Ammon's horn (tissue), 1 donor: Measurements from ENCODE around the gene ARHGAP27.
"Not testable (repeated sequence)": the region's sequence is repeated elsewhere in the genome, so short reads cannot be mapped to it uniquely, and the experiment has no call there.

Source experiments
- DNase-seq: peaks from one replicate; pipeline ENCODE4 v3.0.0-alpha.2; 2016; ENCODE audit warnings: low spot score

ARHGAP27 gene

GRCh38 chr17:45361976-45362375 is 70.7 kb downstream of the ARHGAP27 start:
- no peak for DNase-seq

GRCh38 chr17:45361451-45361850 is 71.2 kb downstream of the ARHGAP27 start:
- no peak for DNase-seq

GRCh38 chr17:45357364-45357997 is 75.2 kb downstream of the ARHGAP27 start:
- peak; percentile 11 for DNase-seq

GRCh38 chr17:45355087-45355486 is 77.6 kb downstream of the ARHGAP27 start:
- DNase-seq = no peak

GRCh38 chr17:45353043-45353442 is 79.6 kb downstream of the ARHGAP27 start:
- DNase-seq = no peak

GRCh38 chr17:45351831-45352230 is 80.8 kb downstream of the ARHGAP27 start:
- no peak for DNase-seq

- no peak for DNase-seq
Observed at GRCh38 chr17:45347444-45347843, 85.2 kb downstream of the ARHGAP27 start.

- DNase-seq = peak; percentile 22
Observed at GRCh38 chr17:45346216-45347015, 86.3 kb downstream of the ARHGAP27 start.

GRCh38 chr17:45345554-45346215 is 87.0 kb downstream of the ARHGAP27 start:
- DNase-seq = no peak

GRCh38 chr17:45345246-45345553 is 87.5 kb downstream of the ARHGAP27 start:
- no peak for DNase-seq

- not testable (repeated sequence) for DNase-seq
Observed at GRCh38 chr17:45343967-45344664, 88.6 kb downstream of the ARHGAP27 start.
